Panc1 (cell line): ENCODE measurements around the gene FA2H. TPM values are rescaled to one million over a fixed set of nuclear protein-coding genes. Genes with fewer than 3 reads are reported as not detected.
A peak's percentile ranks its signal among the peaks of the same experiment; 100 is the strongest.

ENCODE experiments used
- ATAC-seq: fragments of 200-7000 bp; cut with Tn5 transposase; 2 replicates; pipeline ENCODE4 v1.9.1; 2020; ENCODE audit warnings: mild to moderate bottlenecking, moderate library complexity
- BruUV-seq: library from RNA; stranded (reverse); fragments of 400-500 nt; replicated peaks from 2 replicates; lab custom pipeline; 2021; lab: Mats Ljungman, UMichigan
- CTCF ChIA-PET: fragments of 300-600 bp; sonication (Branson Sonifier 250); formaldehyde crosslinking; loops from one replicate; lab custom pipeline; 2022; ENCODE audit warnings: antibody characterized with exemption; lab: Charles Lee
- POLR2A ChIA-PET: fragments of 300-600 bp; sonication (Branson Sonifier 250); formaldehyde crosslinking; loops from one replicate; lab custom pipeline; 2022; ENCODE audit warnings: antibody characterized with exemption; lab: Charles Lee
- DNase-seq: peaks from one replicate; pipeline ENCODE4 v3.0.0-alpha.2; 2010; ENCODE audit warnings: low read depth, low spot score
- H3K27ac ChIP-seq: 2 replicates; pipeline ENCODE4 v1.5.1; 2011; ENCODE audit warnings: mild to moderate bottlenecking, low read length, inconsistent platforms
- H3K27me3 ChIP-seq: fragments of 200-500 bp; sonication (Bioruptor generic); 2 replicates; pipeline ENCODE4 v1.6.0; 2014; ENCODE audit warnings: low read length, inconsistent platforms; ENCODE audit not compliant: control insufficient read depth, insufficient read depth
- H3K36me3 ChIP-seq: fragments of 200-500 bp; sonication (Bioruptor generic); 2 replicates; pipeline ENCODE4 v1.5.1; 2014; ENCODE audit warnings: inconsistent platforms, mild to moderate bottlenecking, low read length, moderate library complexity; ENCODE audit not compliant: control insufficient read depth, insufficient read depth
- H3K4me1 ChIP-seq: 2 replicates; pipeline ENCODE4 v1.5.1; 2011; ENCODE audit warnings: inconsistent platforms, mild to moderate bottlenecking, low read length, moderate library complexity; ENCODE audit not compliant: control insufficient read depth, insufficient read depth
- H3K4me3 ChIP-seq, 2 experiments: 2 replicates each; pipeline ENCODE4 v1.5.1; 2011 to 2012; ENCODE audit warnings: low read depth in 2 of 2, low read length in 2 of 2, mild to moderate bottlenecking in 2 of 2, inconsistent platforms in 1 of 2, moderate library complexity in 1 of 2
- H3K9me3 ChIP-seq: fragments of 200-500 bp; sonication (Bioruptor generic); 2 replicates; pipeline ENCODE4 v1.5.1; 2014; ENCODE audit warnings: low read depth, mild to moderate bottlenecking, inconsistent platforms, low read length, moderate library complexity; ENCODE audit not compliant: control insufficient read depth, insufficient read depth
- CTCF ChIP-seq: fragments of 450-650 bp; IDR thresholded peaks from 2 replicates; pipeline ENCODE4 v1.5.1; 2017; ENCODE audit warnings: mild to moderate bottlenecking
- POLR2AphosphoS5 ChIP-seq: IDR thresholded peaks from 2 replicates; pipeline ENCODE4 v1.6.1; 2012; ENCODE audit warnings: mild to moderate bottlenecking, low read depth, low read length, moderate library complexity
- REST ChIP-seq, 2 experiments: IDR thresholded peaks; 2 replicates each; pipeline ENCODE4 v1.6.1; 2011 to 2012; ENCODE audit warnings: low read depth in 2 of 2, control low read depth in 1 of 2, low read length in 1 of 2, mild to moderate bottlenecking in 1 of 2, moderate library complexity in 1 of 2; ENCODE audit not compliant: insufficient read depth in 1 of 2
- SIN3A ChIP-seq: IDR thresholded peaks from 2 replicates; pipeline ENCODE4 v1.6.1; 2012; ENCODE audit warnings: low read depth, mild to moderate bottlenecking, low read length, moderate library complexity, borderline replicate concordance; ENCODE audit not compliant: insufficient read depth
- TCF7L2 ChIP-seq: IDR thresholded peaks from 2 replicates; pipeline ENCODE4 v1.6.1; 2011; ENCODE audit warnings: mild to moderate bottlenecking, low read depth, low read length, inconsistent platforms
- in situ Hi-C: cut with HindIII; loops from 2 replicates; pipeline ENCODE4 v1.10.0; 2016; ENCODE audit warnings: low sequenced_read_pairs, low pct_unique_long_range_greater_than_20kb
- intact Hi-C: fragments of 100-400 bp; cut with micrococcal nuclease; formaldehyde crosslinking; loops from one replicate; pipeline ENCODE4 v1.10.0; 2022; ENCODE audit not compliant: unreplicated experiment
- total RNA-seq: library from RNA; stranded (reverse); gene quantifications from one replicate; pipeline ENCODE4 v1.2.1, GENCODE V29; 2021; ENCODE audit not compliant: unreplicated experiment

Gene FA2H
- total RNA-seq, 1 experiment from 2014 or later = 0.15 TPM

- no TSS peak for BruUV-seq
- Histone ChIP-seq H3K27me3 (no peaks in the 10 kb centered on the region), H3K4me1 (no peaks in the 10 kb centered on the region; the same call in 1 of the 2 replicates), H3K9me3 (no peaks in the 10 kb centered on the region), H3K27ac (no peak overlapping the region), H3K36me3 (no peaks in the 10 kb centered on the region), H3K4me3 (peak overlapping the region; percentile 0 to 17; a peak in 1 of 4 replicates)
- POLR2A ChIA-PET = no interaction called here
- intact Hi-C loops = no loop called here
- in situ Hi-C loops = no loop called here
- ATAC-seq (peak; percentile 73), DNase-seq (peak; percentile 59)
- TF ChIP-seq TCF7L2 = no peak
- CTCF ChIA-PET = interaction anchor here (0.7 to 1.6 kb wide), 2 partner anchors 31 to 119 kb away, joined by 3 read pairs; no protein-coding TSS in a partner anchor
Measured at GRCh38 chr16:74743668-74744299, 30.8 kb downstream of the FA2H start.

GRCh38 chr16:74743045-74743667 lies 31.5 kb downstream of the FA2H start:
- intact Hi-C loops = no loop called here

GRCh38 chr16:74742051-74742481 lies 32.6 kb downstream of the FA2H start:
- Histone ChIP-seq H3K27me3 (no peaks in the 10 kb centered on the region), H3K36me3 (no peaks in the 10 kb centered on the region), H3K27ac (no peak overlapping the region), H3K4me1 (no peaks in the 10 kb centered on the region; the same call in 1 of the 2 replicates), H3K4me3 (no peak overlapping the region), H3K9me3 (no peaks in the 10 kb centered on the region)
- TF ChIP-seq REST (IDR thresholded peaks at IDR 0.05; ENCODE audit: insufficient read depth in 1 of 2, low read depth in 2 of 2, low read length in 1 of 2) (no peak), SIN3A (no peak), POLR2AphosphoS5 (no peak), TCF7L2 (no peak), CTCF (no peak)
- no TSS peak for BruUV-seq
- no peak for ATAC-seq
- in situ Hi-C loops (no loop called here), intact Hi-C loops (no loop called here)
- ChIA-PET CTCF (no interaction called here), POLR2A (no interaction called here)
- no peak for DNase-seq

More at GRCh38 chr16:74743045-74743667, 31.5 kb downstream of the FA2H start:
- Histone ChIP-seq H3K36me3 (no peaks in the 10 kb centered on the region), H3K27me3 (no peaks in the 10 kb centered on the region), H3K4me3 (peak overlapping the region; percentile 0 to 17; a peak in 1 of 4 replicates), H3K9me3 (no peaks in the 10 kb centered on the region), H3K27ac (no peak overlapping the region), H3K4me1 (no peaks in the 10 kb centered on the region; the same call in 1 of the 2 replicates)
- DNase-seq (no peak), ATAC-seq (peak; percentile 8; the same call in 1 of the 2 replicates)
- BruUV-seq = no TSS peak
- CTCF ChIA-PET = no interaction called here
- no peak for TF ChIP-seq REST (IDR thresholded peaks at IDR 0.05; ENCODE audit: insufficient read depth in 1 of 2, low read depth in 2 of 2, low read length in 1 of 2)
- in situ Hi-C loops = no loop called here
- POLR2A ChIA-PET = interaction anchor here (0.6 kb wide), 1 partner anchor 243 kb away, joined by 3 read pairs; no protein-coding TSS in a partner anchor
